A549 treated with AZD2906 at 1 μM for 4 hours (cell line): ENCODE data around the gene SCN8A. TPM values are rescaled to one million over a fixed set of nuclear protein-coding genes. Genes with fewer than 3 reads are reported as not detected.

Experiments
- total RNA-seq: library from RNA; stranded (reverse); fragments of 200-300 nt; extraction: Qiagen RNA extraction; gene quantifications from 5 replicates; pipeline ENCODE4 v1.2.3, GENCODE V29; 2022

The SCN8A gene
- total RNA-seq = 1.1 to 1.8 TPM (median 1.6 TPM) in 5 replicates

DNA sequence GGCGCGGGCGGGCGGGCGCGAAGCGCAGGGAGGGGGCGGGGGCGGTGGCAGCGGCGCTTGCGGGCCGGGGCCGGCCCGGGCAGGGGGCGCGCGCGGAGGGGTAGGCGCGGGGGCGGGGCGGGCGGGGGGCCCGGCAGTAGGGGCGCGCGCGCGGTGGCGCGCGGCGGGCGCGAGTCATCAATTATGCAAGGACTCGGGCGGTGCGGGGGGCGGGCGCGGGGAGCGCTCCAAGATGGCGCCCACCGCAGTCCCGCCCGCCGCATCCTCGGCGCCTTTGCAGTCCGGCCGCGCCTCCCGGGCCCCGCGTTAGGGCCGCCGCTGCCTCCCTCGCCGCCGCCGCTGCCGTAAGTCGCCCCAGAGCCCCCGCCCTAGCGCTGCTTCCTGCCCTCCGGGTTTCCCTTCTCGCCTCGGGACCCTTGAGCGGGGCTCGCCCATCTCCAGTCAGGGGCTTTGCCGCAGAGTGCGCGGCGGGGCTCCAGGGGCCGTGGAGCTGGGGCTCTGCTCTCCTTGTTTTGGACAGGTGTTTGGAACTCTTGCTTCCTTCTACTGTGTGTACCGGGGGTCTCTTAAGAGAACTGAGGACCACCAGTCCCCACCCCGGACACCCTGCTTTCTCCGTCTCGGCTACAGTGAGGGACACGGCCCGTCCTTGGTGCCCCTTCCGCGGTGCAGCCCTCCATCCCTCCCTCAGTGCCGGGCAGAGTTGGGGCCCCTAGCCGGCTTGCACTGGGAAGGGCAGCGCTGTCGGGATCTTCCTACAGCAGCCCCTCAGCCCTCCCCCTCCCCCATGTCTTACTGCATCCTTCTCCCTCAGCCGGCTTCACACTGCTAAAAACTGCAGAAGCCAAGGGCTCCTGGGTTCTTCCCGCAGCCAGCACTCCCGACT lies at the start of gene SCN8A:
Gene SCN8A (plus strand): TSS at position 218 of the 886 bp plus-strand sequence. CDS start 71,585 bp downstream, outside the sequence.

DNA sequence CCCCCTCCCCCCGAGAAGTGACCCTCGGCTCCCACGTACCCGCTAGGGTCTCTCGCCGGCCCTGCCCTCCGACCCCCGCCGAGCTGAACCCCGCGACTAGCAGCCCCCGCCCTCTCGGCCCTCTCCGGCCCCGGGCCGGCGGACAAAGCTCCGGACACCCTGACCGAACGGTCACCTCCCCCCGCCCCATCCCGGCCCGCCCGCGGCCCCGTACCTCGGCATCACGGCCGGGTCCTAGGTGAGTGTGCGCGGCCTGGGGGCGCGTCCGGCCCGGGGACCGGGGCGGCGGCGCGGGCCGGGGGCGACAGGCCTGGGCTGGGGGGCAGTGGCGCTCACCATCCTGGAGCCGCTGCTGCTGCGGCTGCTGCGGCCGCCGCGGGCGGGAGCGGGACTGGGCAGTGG lies 257.3 kb downstream of the SCN8A start, which contains the start of gene FIGNL2:
Gene FIGNL2 (minus strand): TSS at position 393 of the 402 bp plus-strand sequence. CDS start 26,305 bp downstream, outside the sequence.

Other genes with a start within 250 kb of the SCN8A start
- not detected in 5 replicates for gene CELA1, start 244.6 kb upstream of the SCN8A start, total RNA-seq
- 2.4 to 3.3 TPM (median 3.1 TPM) in 5 replicates for gene GALNT6, start 199.8 kb upstream of the SCN8A start, total RNA-seq
- gene SLC4A8, start 166.4 kb upstream of the SCN8A start, total RNA-seq = 0.91 to 1.5 TPM (median 1.3 TPM) in 5 replicates